GM23338 (cell line): ENCODE data around the gene SORCS2. TPM values are rescaled to one million over a fixed set of nuclear protein-coding genes. Genes with fewer than 3 reads are reported as not detected.

Experiments
- ATAC-seq: fragments of 200-7000 bp; cut with Tn5 transposase; 3 replicates; pipeline ENCODE4 v1.9.1; 2020
- DNase-seq: peaks from one replicate; pipeline ENCODE4 v3.0.0-alpha.2; 2015; ENCODE audit warnings: low spot score
- H2AFZ ChIP-seq: fragments of 200-600 bp; sonication (generic); 2 replicates; pipeline ENCODE4 v1.8.0; 2016; ENCODE audit warnings: antibody characterized with exemption, mild to moderate bottlenecking, moderate library complexity
- H3F3A ChIP-seq: fragments of 200-600 bp; sonication (generic); replicated peaks from 2 replicates; pipeline ENCODE4 v1.8.0; 2017; ENCODE audit warnings: antibody characterized with exemption, mixed run types, low read depth
- H3K27ac ChIP-seq: fragments of 200-600 bp; sonication (generic); 2 replicates; pipeline ENCODE4 v1.6.1; 2016; ENCODE audit warnings: low read depth
- H3K27me3 ChIP-seq: fragments of 200-600 bp; sonication (generic); 2 replicates; pipeline ENCODE4 v1.8.0; 2016; ENCODE audit warnings: mild to moderate bottlenecking, mixed run types, moderate library complexity; ENCODE audit not compliant: insufficient read depth
- H3K36me3 ChIP-seq: fragments of 200-600 bp; sonication (generic); 2 replicates; pipeline ENCODE4 v1.8.0; 2016; ENCODE audit warnings: mild to moderate bottlenecking; ENCODE audit not compliant: insufficient read depth
- H3K4me1 ChIP-seq: fragments of 200-600 bp; sonication (generic); 2 replicates; pipeline ENCODE4 v1.8.0; 2016; ENCODE audit warnings: mild to moderate bottlenecking, moderate library complexity; ENCODE audit not compliant: insufficient read depth
- H3K4me2 ChIP-seq: fragments of 200-600 bp; sonication (generic); 2 replicates; pipeline ENCODE4 v1.7.1; 2017; ENCODE audit warnings: mixed run types
- H3K4me3 ChIP-seq: fragments of 200-600 bp; sonication (generic); 2 replicates; pipeline ENCODE4 v1.6.1; 2016; ENCODE audit warnings: mixed run types
- H3K79me2 ChIP-seq: fragments of 200-600 bp; sonication (generic); replicated peaks from 2 replicates; pipeline ENCODE4 v1.8.0; 2017; ENCODE audit warnings: mild to moderate bottlenecking; ENCODE audit not compliant: insufficient read depth
- H3K9me2 ChIP-seq: fragments of 200-600 bp; sonication (generic); 2 replicates; pipeline ENCODE4 v1.8.0; 2017; ENCODE audit not compliant: insufficient read depth
- H4K20me1 ChIP-seq: fragments of 200-600 bp; sonication (generic); replicated peaks from 2 replicates; pipeline ENCODE4 v1.8.0; 2017; ENCODE audit warnings: mild to moderate bottlenecking; ENCODE audit not compliant: insufficient read depth
- H3K27ac Mint-ChIP-seq: 2 replicates; pipeline ENCODE4 v1.8.0; 2020; ENCODE audit warnings: inconsistent platforms, mild to moderate bottlenecking, moderate library complexity, mixed read lengths
- H3K27me3 Mint-ChIP-seq: 3 replicates; pipeline ENCODE4 v1.8.0; 2022; ENCODE audit warnings: low read depth, mild to moderate bottlenecking, moderate library complexity, mixed read lengths, inconsistent platforms; ENCODE audit not compliant: insufficient read depth, poor library complexity
- H3K36me3 Mint-ChIP-seq: 3 replicates; pipeline ENCODE4 v1.8.0; 2021; ENCODE audit warnings: low read depth, mild to moderate bottlenecking, inconsistent platforms, moderate library complexity, mixed read lengths
- H3K4me1 Mint-ChIP-seq: 3 replicates; pipeline ENCODE4 v1.8.0; 2020; ENCODE audit warnings: mild to moderate bottlenecking, inconsistent platforms, mixed read lengths
- H3K4me3 Mint-ChIP-seq: 3 replicates; pipeline ENCODE4 v1.8.0; 2021; ENCODE audit warnings: moderate library complexity, mild to moderate bottlenecking, inconsistent platforms, mixed read lengths
- H3K9me3 Mint-ChIP-seq: 3 replicates; pipeline ENCODE4 v1.8.0; 2020; ENCODE audit warnings: moderate library complexity, mild to moderate bottlenecking, inconsistent platforms, mixed read lengths
- ETS1 ChIP-seq: IDR thresholded peaks from 2 replicates; pipeline ENCODE4 v1.6.1; 2016; ENCODE audit warnings: antibody characterized with exemption
- EZH2 ChIP-seq: fragments of 200-600 bp; sonication (generic); IDR thresholded peaks from one replicate; pipeline ENCODE4 v1.8.0; 2017; ENCODE audit warnings: antibody characterized with exemption, mild to moderate bottlenecking, low read depth; ENCODE audit not compliant: unreplicated experiment
- EZH2phosphoT487 ChIP-seq: fragments of 200-600 bp; sonication (generic); IDR thresholded peaks from one replicate; pipeline ENCODE4 v1.8.1; 2018; ENCODE audit warnings: antibody characterized with exemption; ENCODE audit not compliant: unreplicated experiment
- JUNB ChIP-seq: IDR thresholded peaks from one replicate; pipeline ENCODE4 v1.6.1; 2016; ENCODE audit warnings: antibody characterized with exemption; ENCODE audit not compliant: unreplicated experiment
- NANOG ChIP-seq: IDR thresholded peaks from 2 replicates; pipeline ENCODE4 v1.6.1; 2016; ENCODE audit warnings: antibody characterized with exemption, borderline replicate concordance
- STAT1 ChIP-seq: IDR thresholded peaks from one replicate; pipeline ENCODE4 v1.6.1; 2016; ENCODE audit warnings: antibody characterized with exemption; ENCODE audit not compliant: unreplicated experiment
- ZNF114 ChIP-seq: fragments of 250-450 bp; sonication (Bioruptor Pico); IDR thresholded peaks from 2 replicates; pipeline ENCODE4 v1.5.0; 2020; ENCODE audit warnings: mild to moderate bottlenecking, moderate library complexity
- ZNF331 ChIP-seq: fragments of 250-450 bp; sonication (Bioruptor Pico); IDR thresholded peaks from 2 replicates; pipeline ENCODE4 v1.5.0; 2020; ENCODE audit warnings: low read depth, mild to moderate bottlenecking, moderate library complexity
- ZNF462 ChIP-seq: fragments of 250-450 bp; sonication (Bioruptor Pico); IDR thresholded peaks from 2 replicates; pipeline ENCODE4 v1.5.0; 2020; ENCODE audit warnings: mild to moderate bottlenecking, moderate library complexity
- polyA plus RNA-seq: library from polyadenylated mRNA; unstranded; fragments of >200 nt; fragmentation: Nextera tagmentation; extraction: Ambion mirVana; gene quantifications from 2 replicates; pipeline ENCODE4 v1.2.1, GENCODE V29; 2016
- total RNA-seq: library from RNA; depleted of rRNA; stranded (reverse); fragments of >200 nt; shearing (Covaris generic); gene quantifications from 2 replicates; pipeline ENCODE4 v1.2.3, GENCODE V29; 2014

The SORCS2 gene
- total and polyA plus RNA-seq, 2 experiments from 2014 or later, result 0.47 to 2.4 TPM

GRCh38 chr4:7571701-7572100 lies 379.4 kb downstream of the SORCS2 start:
- no peak for DNase-seq
- no peak overlapping the region for H3K27ac ChIP-seq
- H3K4me3 Mint-ChIP-seq, result no peak overlapping the region
- no peak overlapping the region for H3K4me2 ChIP-seq
- H3K27ac Mint-ChIP-seq, result no peak overlapping the region
- no peak for ATAC-seq
- no peaks in the 10 kb centered on the region for H3F3A ChIP-seq
- no peaks in the 10 kb centered on the region; the same call in 1 of the 2 replicates for H3K4me1 ChIP-seq
- H4K20me1 ChIP-seq, result no peaks in the 10 kb centered on the region
- peaks cover 5% of the 10 kb centered on the region for H3K27me3 Mint-ChIP-seq
- no peak overlapping the region for H3K4me3 ChIP-seq
- peaks cover 12% of the 10 kb centered on the region for H3K9me3 Mint-ChIP-seq
- H3K36me3 Mint-ChIP-seq, result peaks cover 10% of the 10 kb centered on the region
- H3K4me1 Mint-ChIP-seq, result peaks cover 11% of the 10 kb centered on the region
- H3K9me2 ChIP-seq, result no peaks in the 10 kb centered on the region
- H3K27me3 ChIP-seq, result no peaks in the 10 kb centered on the region
- TF ChIP-seq ZNF331 (CRISPR knock-in tag), result no peak
- H3K36me3 ChIP-seq, result no peaks in the 10 kb centered on the region
- no peaks in the 10 kb centered on the region for H3K79me2 ChIP-seq
- no peak overlapping the region for H2AFZ ChIP-seq

GRCh38 chr4:7572894-7573293 lies 380.6 kb downstream of the SORCS2 start:
- Histone ChIP-seq H3K36me3 (no peaks in the 10 kb centered on the region), H3K27me3 (no peaks in the 10 kb centered on the region), H3F3A (no peaks in the 10 kb centered on the region), H3K4me3 (no peak overlapping the region), H2AFZ (no peak overlapping the region), H3K4me2 (no peak overlapping the region), H3K27ac (no peak overlapping the region), H4K20me1 (no peaks in the 10 kb centered on the region), H3K9me2 (no peaks in the 10 kb centered on the region), H3K79me2 (no peaks in the 10 kb centered on the region), H3K4me1 (no peaks in the 10 kb centered on the region; the same call in 1 of the 2 replicates)
- Mint-ChIP-seq H3K9me3 (peaks cover 24% of the 10 kb centered on the region), H3K27me3 (peaks cover 5% of the 10 kb centered on the region), H3K36me3 (peaks cover 16% of the 10 kb centered on the region), H3K4me1 (peaks cover 11% of the 10 kb centered on the region), H3K27ac (no peak overlapping the region), H3K4me3 (no peak overlapping the region)
- ATAC-seq (no peak), DNase-seq (no peak)
- TF ChIP-seq JUNB, result no peak
- no peak for TF ChIP-seq STAT1
- no peak for TF ChIP-seq EZH2
- TF ChIP-seq ZNF114 (CRISPR knock-in tag), result no peak
- TF ChIP-seq NANOG, result no peak
- TF ChIP-seq ETS1, result no peak
- no peak for TF ChIP-seq ZNF462 (CRISPR knock-in tag)
- TF ChIP-seq EZH2phosphoT487, result no peak
